ENCODE results near the gene RASSF5. TPM values are rescaled to one million over a fixed set of nuclear protein-coding genes. Genes with fewer than 3 reads are reported as not detected.

RASSF5 gene
- total RNA-seq, 1 donor from 2014 or later = 1.2 TPM

GRCh38 chr1:206467915-206468314 lies 39.4 kb upstream of the RASSF5 start:
- Mint-ChIP-seq H3K27me3 (ENCODE audit: unreplicated experiment) (peaks cover 12% of the 10 kb centered on the region), H3K9me3 (ENCODE audit: unreplicated experiment) (no peaks in the 10 kb centered on the region), H3K4me3 (ENCODE audit: unreplicated experiment) (no peak overlapping the region), H3K27ac (ENCODE audit: unreplicated experiment) (no peak overlapping the region), H3K4me1 (ENCODE audit: unreplicated experiment) (peaks cover 52% of the 10 kb centered on the region), H3K36me3 (ENCODE audit: low read depth, unreplicated experiment) (peaks cover 15% of the 10 kb centered on the region)
- no peak for DNase-seq (ENCODE audit: low spot score)
- TF ChIP-seq CTCF (IDR thresholded peaks at IDR 0.05; ENCODE audit: unreplicated experiment) = no peak

- TF ChIP-seq CTCF (IDR thresholded peaks at IDR 0.05; ENCODE audit: unreplicated experiment) = no peak
- peaks cover 12% of the 10 kb centered on the region for H3K27me3 Mint-ChIP-seq (ENCODE audit: unreplicated experiment)
- H3K4me3 Mint-ChIP-seq (ENCODE audit: unreplicated experiment) = no peak overlapping the region
- no peak for DNase-seq (ENCODE audit: low spot score)
- peaks cover 58% of the 10 kb centered on the region for H3K4me1 Mint-ChIP-seq (ENCODE audit: unreplicated experiment)
- peaks cover 13% of the 10 kb centered on the region for H3K36me3 Mint-ChIP-seq (ENCODE audit: low read depth, unreplicated experiment)
- H3K9me3 Mint-ChIP-seq (ENCODE audit: unreplicated experiment) = no peaks in the 10 kb centered on the region
- H3K27ac Mint-ChIP-seq (ENCODE audit: unreplicated experiment) = no peak overlapping the region
These were observed 38.8 kb upstream of the RASSF5 start for GRCh38 chr1:206468571-206468970.

GRCh38 chr1:206469411-206469932 lies 37.9 kb upstream of the RASSF5 start:
- H3K4me3 Mint-ChIP-seq (ENCODE audit: unreplicated experiment) = no peak overlapping the region
- peaks cover 12% of the 10 kb centered on the region for H3K27me3 Mint-ChIP-seq (ENCODE audit: unreplicated experiment)
- H3K36me3 Mint-ChIP-seq (ENCODE audit: low read depth, unreplicated experiment) = peaks cover 11% of the 10 kb centered on the region
- no peak for DNase-seq (ENCODE audit: low spot score)
- no peak for TF ChIP-seq CTCF (IDR thresholded peaks at IDR 0.05; ENCODE audit: unreplicated experiment)
- peaks cover 58% of the 10 kb centered on the region for H3K4me1 Mint-ChIP-seq (ENCODE audit: unreplicated experiment)
- no peak overlapping the region for H3K27ac Mint-ChIP-seq (ENCODE audit: unreplicated experiment)
- H3K9me3 Mint-ChIP-seq (ENCODE audit: unreplicated experiment) = no peaks in the 10 kb centered on the region

GRCh38 chr1:206469933-206470691 lies 37.2 kb upstream of the RASSF5 start, which contains the start of gene IKBKE:
TSS of gene IKBKE (plus strand) at chr1:206470476. CDS start at chr1:206473228, 2,752 bp downstream.
- no peaks in the 10 kb centered on the region for H3K9me3 Mint-ChIP-seq (ENCODE audit: unreplicated experiment)
- peaks cover 58% of the 10 kb centered on the region for H3K4me1 Mint-ChIP-seq (ENCODE audit: unreplicated experiment)
- peak; percentile 38 for DNase-seq (ENCODE audit: low spot score)
- peak within 1 kb of the TSS; percentile 76 for H3K27ac Mint-ChIP-seq (ENCODE audit: unreplicated experiment)
- peaks cover 12% of the 10 kb centered on the region for H3K36me3 Mint-ChIP-seq (ENCODE audit: low read depth, unreplicated experiment)
- peak within 1 kb of the TSS; percentile 91 for H3K4me3 Mint-ChIP-seq (ENCODE audit: unreplicated experiment)
- no peak for TF ChIP-seq CTCF (IDR thresholded peaks at IDR 0.05; ENCODE audit: unreplicated experiment)
- H3K27me3 Mint-ChIP-seq (ENCODE audit: unreplicated experiment) = peaks cover 12% of the 10 kb centered on the region
